Islet of Langerhans (tissue), 1 donor: ENCODE data around the gene HOXB7.

ENCODE experiments used
- FAIRE-seq: peaks from one replicate; lab custom pipeline; 2011; peaks lifted over from hg19 to GRCh38; lab: Jason Lieb, UNC

The HOXB7 gene

GRCh38 chr17:48609033-48609432 lies 1.8 kb downstream of the HOXB7 start:
- no peak for FAIRE-seq

DNA sequence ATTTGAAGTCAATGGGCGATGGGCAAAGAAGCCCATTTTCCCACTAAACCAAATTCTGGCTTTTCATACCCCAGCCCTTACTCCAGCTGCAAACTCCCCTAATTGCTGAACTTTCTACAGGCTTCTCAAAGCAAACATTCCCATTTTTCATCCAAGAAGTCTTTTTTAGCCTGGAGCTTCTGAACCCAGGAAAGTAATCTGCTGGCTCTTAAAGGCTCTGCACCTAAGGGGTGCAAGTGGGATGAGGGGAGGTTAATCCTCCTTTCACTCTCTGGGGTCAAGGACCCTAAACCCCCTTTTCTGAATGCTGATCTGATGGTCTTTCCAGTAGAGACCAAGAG lies 2.4 kb downstream of the HOXB7 start:
- no peak for FAIRE-seq

- FAIRE-seq: no peak
Observed at GRCh38 chr17:48606892-48607614, 3.8 kb downstream of the HOXB7 start.

GRCh38 chr17:48605991-48606891 lies 4.6 kb downstream of the HOXB7 start:
- FAIRE-seq: no peak

DNA sequence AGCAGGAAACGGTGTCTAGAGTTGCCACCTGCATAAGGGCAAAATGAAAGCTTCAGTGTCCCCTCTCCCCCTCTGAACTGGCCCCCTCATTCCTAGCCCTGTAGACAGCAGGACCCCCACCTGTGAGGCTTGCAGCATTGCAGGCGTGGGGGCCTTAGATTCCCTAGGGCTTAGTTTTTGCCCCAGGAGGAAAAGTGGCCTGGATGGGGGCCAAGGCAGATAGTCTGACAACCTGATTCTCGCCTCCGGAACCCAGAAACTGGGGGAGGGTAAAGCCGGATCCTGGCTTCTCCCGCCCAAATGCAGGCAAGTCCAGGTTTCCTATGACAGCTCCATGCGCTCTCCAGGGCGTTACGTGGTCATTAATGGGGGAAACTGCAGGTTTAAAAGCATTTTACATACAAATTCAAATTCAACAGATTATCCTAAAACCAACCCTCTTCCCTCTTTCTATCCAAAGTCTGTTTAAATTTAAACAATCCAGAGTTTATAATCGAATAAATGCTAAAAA lies 5.4 kb downstream of the HOXB7 start:
- no peak for FAIRE-seq

GRCh38 chr17:48604770-48605329 lies 6.0 kb downstream of the HOXB7 start, which contains the start of gene HOXB6:
TSS of gene HOXB6 (minus strand) at chr17:48604986. CDS start at chr17:48598150, 6,836 bp downstream.
- FAIRE-seq: no peak

- no peak for FAIRE-seq
Observed at GRCh38 chr17:48603959-48604769, 6.7 kb downstream of the HOXB7 start.

DNA sequence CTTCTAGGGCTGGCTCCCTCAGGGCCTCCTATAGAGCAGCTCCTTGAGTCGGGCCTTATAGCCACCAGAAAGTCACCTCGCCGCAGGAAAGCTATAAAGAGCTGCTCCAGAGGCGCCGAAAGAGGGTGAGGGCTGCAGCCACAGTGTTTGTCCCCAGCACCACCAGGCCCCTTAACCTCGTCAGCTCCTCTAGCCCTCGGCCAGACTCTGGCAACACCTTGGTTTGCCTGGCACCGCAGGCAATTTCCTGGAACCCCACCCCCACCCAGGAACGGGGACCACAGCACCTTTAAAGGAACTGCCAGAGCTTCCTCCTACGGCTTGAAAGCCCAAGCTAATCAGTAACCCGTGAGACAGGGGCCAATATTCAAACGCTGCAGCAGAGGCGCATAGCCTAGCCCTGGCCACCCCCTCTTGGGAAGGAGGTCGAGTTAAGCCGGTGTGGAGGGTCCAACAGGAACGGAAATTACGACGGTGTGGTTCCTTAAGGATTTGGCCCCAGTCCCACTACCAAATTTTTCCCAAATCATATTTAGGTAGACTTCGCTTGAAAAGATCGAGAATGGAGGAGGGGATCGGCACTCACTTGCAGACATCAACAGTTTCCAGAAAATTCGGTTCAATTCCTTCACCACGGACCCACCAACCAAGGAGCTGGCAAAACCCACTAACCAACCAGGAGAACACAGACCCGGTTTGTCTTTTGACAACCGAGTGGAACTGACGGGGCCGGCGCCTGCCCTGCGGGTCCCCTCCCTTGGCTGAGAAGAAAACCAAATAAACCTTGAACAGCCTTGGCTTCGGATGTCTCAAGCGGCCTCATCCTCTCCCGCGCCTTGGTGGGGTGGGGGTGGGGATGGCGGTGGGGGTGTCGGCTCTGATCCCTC lies 9.0 kb downstream of the HOXB7 start:
- FAIRE-seq: no peak

- FAIRE-seq: no peak
Observed at GRCh38 chr17:48601207-48601538, 9.6 kb downstream of the HOXB7 start.

DNA sequence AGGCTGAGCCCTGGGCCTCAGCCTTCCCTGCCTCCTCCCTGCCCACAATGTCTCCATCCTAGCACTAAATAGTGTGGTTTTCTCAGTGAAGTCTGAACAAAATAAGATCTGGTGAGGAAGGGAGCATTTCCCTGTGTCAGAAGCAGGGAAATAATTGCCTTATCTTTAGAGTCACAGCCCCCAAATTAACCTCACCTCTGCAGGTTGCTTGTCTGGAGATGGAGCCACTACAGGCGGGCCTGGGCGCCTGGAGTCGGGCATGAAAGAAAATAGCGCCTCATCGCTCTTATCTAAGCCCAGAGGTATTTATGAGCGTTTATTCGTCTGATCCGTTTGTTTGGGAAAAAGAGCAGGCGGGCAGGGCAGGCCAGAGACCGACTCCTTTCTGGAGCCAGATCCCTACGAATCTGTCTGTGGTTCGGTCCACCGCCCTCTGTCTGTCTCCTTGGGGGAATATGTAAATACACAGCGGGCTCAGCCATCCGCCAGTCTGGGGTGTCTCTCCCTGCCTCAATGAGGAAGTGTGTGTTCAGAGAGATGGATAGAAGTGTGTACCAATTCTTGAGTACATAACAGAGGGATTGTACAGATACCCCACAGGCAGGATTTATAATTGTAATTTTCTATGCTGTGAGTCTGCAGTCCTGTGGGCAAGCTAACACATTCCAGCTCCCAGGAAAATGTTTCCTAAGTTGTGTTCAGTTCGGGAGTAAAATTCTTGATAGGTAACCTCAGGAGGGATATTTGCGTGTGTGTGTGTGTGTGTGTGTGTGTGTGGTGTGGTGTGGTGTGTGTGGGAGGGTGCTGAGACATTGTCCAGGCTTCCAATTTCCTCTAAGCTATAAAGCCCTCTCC lies 10.3 kb downstream of the HOXB7 start:
- FAIRE-seq: no peak

- FAIRE-seq: no peak
Observed at GRCh38 chr17:48599354-48599753, 11.5 kb downstream of the HOXB7 start.

DNA sequence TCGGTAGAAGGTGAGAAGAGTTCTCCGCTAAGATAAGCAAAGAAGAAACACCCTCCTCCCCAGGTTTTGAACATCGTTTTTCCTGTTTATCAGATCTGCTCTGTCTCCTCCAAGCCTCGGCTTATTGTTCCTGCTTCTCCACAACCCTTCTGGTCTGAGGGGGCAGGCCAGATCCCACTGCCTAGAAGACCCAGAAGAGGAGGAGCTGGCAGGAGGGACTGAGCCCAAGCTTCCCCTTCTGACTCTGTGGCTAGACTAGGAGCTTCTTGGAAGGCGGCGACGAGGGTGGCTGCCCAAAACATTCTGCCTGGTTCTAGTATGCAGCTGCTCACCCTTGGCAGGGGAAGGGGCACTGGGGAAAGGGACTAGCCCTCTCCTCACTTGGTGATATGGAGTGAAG lies 12.1 kb downstream of the HOXB7 start:
- FAIRE-seq: no peak

DNA sequence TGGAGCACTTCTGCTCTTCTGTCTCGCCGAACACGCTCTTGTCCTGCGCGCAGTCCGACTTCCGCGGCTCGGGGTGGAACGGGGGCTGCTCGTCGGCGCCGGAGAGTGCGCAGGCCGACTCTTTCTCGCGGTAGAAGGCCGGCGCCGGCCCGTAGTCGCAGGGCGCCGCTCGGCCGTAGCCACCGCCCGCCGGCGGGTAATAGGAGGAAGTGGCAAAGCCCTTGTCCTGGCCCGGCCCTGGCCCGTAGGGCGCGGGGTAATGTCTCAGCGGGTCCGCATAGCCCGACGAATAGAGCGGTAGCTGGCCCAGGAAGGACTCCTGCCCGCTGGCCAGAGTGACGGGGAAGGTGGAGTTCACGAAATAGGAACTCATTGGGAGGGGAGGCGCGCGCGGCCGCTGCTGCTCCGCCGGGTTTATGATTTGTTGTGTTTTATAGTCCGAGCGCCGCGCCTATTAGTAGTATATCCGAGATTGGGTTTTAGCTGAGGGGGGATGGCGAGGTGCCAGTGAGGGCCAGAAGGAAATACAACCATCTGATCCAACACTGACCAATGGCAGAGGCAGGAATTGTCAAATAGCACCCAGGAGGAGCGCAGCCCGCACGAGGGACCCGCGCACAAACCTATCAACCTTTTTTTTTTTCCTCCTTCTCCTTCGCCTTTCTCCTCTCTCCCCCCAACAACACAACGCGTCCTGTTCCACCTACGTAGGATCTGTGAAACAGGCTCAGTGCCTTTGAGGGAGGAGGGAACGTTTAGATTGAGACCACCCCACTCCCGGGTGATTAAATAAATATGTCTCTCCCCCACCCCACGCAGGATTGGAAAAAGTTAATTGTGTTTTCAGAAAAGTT lies 12.8 kb downstream of the HOXB7 start:
- FAIRE-seq: no peak

DNA sequence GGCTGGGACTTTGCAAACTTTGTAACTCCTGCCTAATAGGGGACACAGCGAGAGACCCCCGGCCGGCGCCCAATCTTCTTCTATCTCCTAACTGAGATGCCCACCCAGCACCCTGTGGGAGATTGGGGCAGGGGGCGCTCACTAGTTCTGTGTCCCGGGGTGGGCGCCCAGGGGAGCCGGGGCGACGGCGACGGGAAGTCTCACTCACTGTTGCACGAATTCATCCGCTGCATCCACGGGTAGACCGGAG lies 13.4 kb downstream of the HOXB7 start:
- no peak for FAIRE-seq

- no peak for FAIRE-seq
Observed at GRCh38 chr17:48596735-48597527, 13.9 kb downstream of the HOXB7 start.

- FAIRE-seq: no peak
Observed at GRCh38 chr17:48596000-48596734, 14.7 kb downstream of the HOXB7 start.

DNA sequence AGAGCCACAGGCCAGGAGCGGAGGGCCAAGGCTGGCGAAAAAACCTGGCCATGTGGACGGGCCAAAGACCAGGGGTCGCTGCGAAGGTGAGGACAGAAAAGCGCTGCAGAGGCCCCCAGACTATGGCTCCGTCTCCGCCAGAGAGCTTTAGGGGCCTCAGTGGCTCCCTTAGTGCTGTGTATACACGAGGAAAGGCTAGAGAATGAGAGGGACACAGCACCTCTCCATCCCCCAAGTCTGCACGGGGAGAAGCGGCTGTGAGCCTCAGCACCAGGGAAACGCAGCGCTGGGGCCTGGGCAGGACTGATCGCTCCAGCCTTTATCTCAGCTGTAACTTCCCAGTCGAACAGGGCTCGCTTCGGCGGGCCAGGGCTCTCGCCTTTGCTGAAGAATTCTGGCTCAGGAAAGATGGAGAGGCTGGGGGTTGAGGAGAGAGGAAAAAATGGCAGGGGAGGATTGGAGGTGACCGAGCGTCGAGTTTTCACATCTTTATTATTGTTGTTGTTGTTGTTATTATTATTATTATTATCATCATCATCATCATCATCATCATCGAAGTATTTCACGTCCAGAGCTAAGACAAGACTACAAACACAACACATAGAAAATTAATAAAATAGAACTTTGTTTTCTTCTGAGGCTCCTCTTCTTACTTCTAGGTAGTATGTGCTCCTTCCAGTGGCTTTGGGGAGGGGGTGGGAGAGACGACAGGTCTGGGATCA lies 15.4 kb downstream of the HOXB7 start:
- FAIRE-seq: no peak
